Endothelial cell of umbilical vein (primary cell): ENCODE measurements around the gene AFAP1L2. TPM values are rescaled to one million over a fixed set of nuclear protein-coding genes. Genes with fewer than 3 reads are reported as not detected.

ENCODE experiments used
- BruUV-seq: library from RNA; stranded (reverse); fragments of 400-500 nt; replicated peaks from 2 replicates; lab custom pipeline; 2021; lab: Mats Ljungman, UMichigan
- CTCF ChIA-PET: fragments of 300-600, 350-600 bp; sonication (Branson Sonifier 250); formaldehyde crosslinking; loops from one replicate; lab custom pipeline; 2021; ENCODE audit warnings: antibody characterized with exemption, inconsistent platforms; lab: Charles Lee
- POLR2A ChIA-PET: fragments of 300-600, 350-600 bp; sonication (Branson Sonifier 250); formaldehyde crosslinking; loops from one replicate; lab custom pipeline; 2021; ENCODE audit warnings: antibody characterized with exemption, inconsistent platforms; lab: Charles Lee
- DNase-seq: peaks from one replicate; pipeline ENCODE4 v3.0.0-alpha.2; 2011; ENCODE audit warnings: low read depth, low spot score
- FAIRE-seq: peaks from 2 replicates; lab custom pipeline; 2011; peaks lifted over from hg19 to GRCh38; lab: Jason Lieb, UNC
- H2AFZ ChIP-seq: 2 replicates; pipeline ENCODE4 v1.6.0; 2012; ENCODE audit warnings: low read depth, low read length, control low read depth, inconsistent platforms
- H3K27ac ChIP-seq: 2 replicates; pipeline ENCODE4 v1.5.1; 2011; ENCODE audit warnings: low read depth, mild to moderate bottlenecking, control low read depth, low read length, moderate library complexity; ENCODE audit not compliant: insufficient read depth
- H3K27me3 ChIP-seq, 2 experiments: 2 replicates each; pipeline versions ENCODE4 v1.6.0 to v1.6.1; 2011; ENCODE audit warnings: low read length in 2 of 2, mixed read lengths in 1 of 2; ENCODE audit not compliant: control insufficient read depth in 2 of 2, insufficient read depth in 2 of 2
- H3K36me3 ChIP-seq, 2 experiments: 2 replicates in 1 of 2; 3 replicates in 1 of 2; pipeline ENCODE4 v1.5.1; 2011; ENCODE audit warnings: low read length in 2 of 2, mild to moderate bottlenecking in 1 of 2, moderate library complexity in 1 of 2; ENCODE audit not compliant: control insufficient read depth in 2 of 2, insufficient read depth in 2 of 2; ENCODE audit errors: extremely low read depth in 1 of 2
- H3K4me1 ChIP-seq: 3 replicates; pipeline ENCODE4 v1.5.1; 2011; ENCODE audit warnings: mild to moderate bottlenecking, low read length; ENCODE audit not compliant: control insufficient read depth, insufficient read depth; ENCODE audit errors: extremely low read depth
- H3K4me2 ChIP-seq: 2 replicates; pipeline ENCODE4 v1.6.1; 2011; ENCODE audit warnings: low read length, control low read depth, mixed read lengths; ENCODE audit not compliant: insufficient read depth
- H3K4me3 ChIP-seq, 3 experiments: fragments of 200-600 bp in 1 of 3; sonication (generic), shearing (Covaris generic) in 1 of 3; replicated peaks in 1 of 3; 2 replicates each; pipeline ENCODE4 v1.5.1; 2011 to 2016; ENCODE audit warnings: control low read depth in 3 of 3, low read length in 3 of 3, mild to moderate bottlenecking in 2 of 3, inconsistent platforms in 1 of 3, low read depth in 1 of 3, moderate library complexity in 1 of 3; ENCODE audit not compliant: insufficient read depth in 1 of 3
- H3K79me2 ChIP-seq: 2 replicates; pipeline ENCODE4 v1.6.0; 2012; ENCODE audit warnings: low read length, inconsistent platforms; ENCODE audit not compliant: control insufficient read depth, insufficient read depth
- H3K9ac ChIP-seq: replicated peaks from 2 replicates; pipeline ENCODE3; 2011; ENCODE audit warnings: low read length, control low read depth; ENCODE audit not compliant: insufficient read depth; ENCODE audit errors: extremely low read depth
- H3K9me1 ChIP-seq: replicated peaks from 3 replicates; pipeline ENCODE4 v1.6.0; 2011; ENCODE audit warnings: mild to moderate bottlenecking, low read length; ENCODE audit not compliant: control insufficient read depth, insufficient read depth; ENCODE audit errors: extremely low read depth
- H3K9me3 ChIP-seq: replicated peaks from 2 replicates; pipeline ENCODE4 v1.5.1; 2012; ENCODE audit warnings: low read length, inconsistent platforms; ENCODE audit not compliant: control insufficient read depth, insufficient read depth
- H4K20me1 ChIP-seq: replicated peaks from 2 replicates; pipeline ENCODE3; 2011; ENCODE audit warnings: mild to moderate bottlenecking, low read length; ENCODE audit not compliant: control insufficient read depth, insufficient read depth; ENCODE audit errors: extremely low read depth
- EZH2 ChIP-seq: IDR thresholded peaks from 2 replicates; pipeline ENCODE4 v1.6.1; 2012; ENCODE audit warnings: borderline replicate concordance, low read depth, mild to moderate bottlenecking, moderate library complexity, low read length, inconsistent platforms; ENCODE audit not compliant: severe bottlenecking
- FOS ChIP-seq: IDR thresholded peaks from 2 replicates; pipeline ENCODE4 v1.6.1; 2011; ENCODE audit warnings: mild to moderate bottlenecking, low read length, moderate library complexity, borderline replicate concordance; ENCODE audit not compliant: insufficient read depth
- GATA2 ChIP-seq: IDR thresholded peaks from 2 replicates; pipeline ENCODE4 v1.7.0; 2011; ENCODE audit warnings: low read depth, mild to moderate bottlenecking, moderate library complexity, mixed read lengths, low read length; ENCODE audit not compliant: insufficient read length, insufficient read depth
- JUN ChIP-seq: IDR thresholded peaks from 2 replicates; pipeline ENCODE4 v1.6.1; 2011; ENCODE audit warnings: borderline replicate concordance, low read depth; ENCODE audit not compliant: insufficient read length, insufficient read depth
- MYC ChIP-seq: IDR thresholded peaks from one replicate; pipeline ENCODE4 v1.6.1; 2011; ENCODE audit warnings: mild to moderate bottlenecking, low read depth, low read length
- POLR2A ChIP-seq: IDR thresholded peaks from 2 replicates; pipeline ENCODE4 v1.6.1; 2012; ENCODE audit warnings: low read depth, mild to moderate bottlenecking, control low read depth, low read length
- POLR2AphosphoS5 ChIP-seq: IDR thresholded peaks from 2 replicates; pipeline ENCODE4 v1.6.1; 2012; ENCODE audit warnings: low read depth, mild to moderate bottlenecking, control low read depth, low read length, moderate library complexity; ENCODE audit not compliant: insufficient read depth
- dilution Hi-C: fragments of 300-500 bp; cut with MboI; formaldehyde crosslinking; loops from one replicate; pipeline ENCODE4 v1.15.0; 2019; ENCODE audit warnings: low sequenced_read_pairs; ENCODE audit not compliant: extremely low pct_ligation_motif_present
- intact Hi-C: fragments of 100-400 bp; cut with micrococcal nuclease; formaldehyde crosslinking; loops from one replicate; pipeline ENCODE4 v1.10.0; 2022
- polyA plus RNA-seq, 4 experiments: library from polyadenylated mRNA; depleted of rRNA in 3 of 4; stranded (reverse) in 3 of 4; unstranded in 1 of 4; fragments of >200 nt; gene quantifications; 2 replicates each; pipeline versions ENCODE4 v1.2.1 to v1.2.3, GENCODE V29; 2011 to 2012; ENCODE audit warnings: missing spikeins in 1 of 4
- total RNA-seq: library from RNA; stranded (reverse); gene quantifications from 2 replicates; pipeline ENCODE4 v1.2.3, GENCODE V29; 2021
- TF ChIP-seq, protein P1 (sequence below): IDR thresholded peaks from 2 replicates; pipeline ENCODE4 v1.6.1; 2011; ENCODE audit not compliant: insufficient read depth, insufficient read length
- TF ChIP-seq, protein P2 (sequence below), 2 donors: IDR thresholded peaks; 1 replicate in 1 of 2; 2 replicates in 1 of 2; pipeline ENCODE4 v1.5.1; 2011; ENCODE audit warnings: low read length in 2 of 2, mild to moderate bottlenecking in 2 of 2, moderate library complexity in 2 of 2, control low read depth in 1 of 2, inconsistent platforms in 1 of 2, low read depth in 1 of 2; ENCODE audit not compliant: insufficient read depth in 1 of 2; ENCODE audit errors: extremely low read depth in 1 of 2

AFAP1L2 gene
- total and polyA plus RNA-seq, 2 donors (not counting 3 experiments of a cell fraction or from before 2014, with no cell fraction given), result 0.90 to 4.1 TPM

DNA sequence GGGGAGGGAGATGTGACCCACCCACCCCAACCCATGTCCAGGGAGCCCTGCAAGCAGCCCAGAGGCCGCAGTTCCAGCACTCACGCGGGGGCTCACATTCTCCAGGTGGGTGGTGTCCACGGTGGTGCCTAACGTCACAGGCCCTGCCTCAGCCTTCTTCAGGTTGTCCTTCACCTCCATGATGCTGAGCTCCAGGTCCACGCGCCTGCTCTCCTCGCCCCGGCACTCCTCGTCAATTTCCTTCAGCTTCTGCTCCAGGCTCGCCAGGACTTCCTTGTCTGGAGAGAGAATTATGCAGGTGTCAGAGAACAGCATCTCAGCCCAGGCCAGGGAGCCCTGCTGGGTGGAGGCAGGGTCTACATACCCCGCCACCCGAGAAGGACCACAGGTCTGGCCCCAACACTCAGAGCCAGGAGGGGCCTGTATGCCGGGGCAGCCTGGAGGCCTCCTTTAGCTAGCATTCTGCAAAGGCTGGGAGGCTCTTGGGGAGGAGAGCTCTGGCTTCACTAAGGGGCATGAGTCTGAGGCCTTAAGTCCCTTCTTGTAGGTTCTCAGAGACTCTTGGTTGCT, 107.1 kb downstream of the AFAP1L2 start:
- H3K36me3 ChIP-seq, result no peaks in the 10 kb centered on the region
- H3K27me3 ChIP-seq, result peaks cover 0 to 5% of the 10 kb centered on the region in 2 experiments
- H3K4me1 ChIP-seq, result no peaks in the 10 kb centered on the region
- no peak overlapping the region for H3K27ac ChIP-seq
- CTCF ChIA-PET, result no interaction called here
- no TSS peak for BruUV-seq
- no peaks in the 10 kb centered on the region for H3K9me1 ChIP-seq
- FAIRE-seq (no peak), DNase-seq (no peak)
- H4K20me1 ChIP-seq, result no peaks in the 10 kb centered on the region
- H2AFZ ChIP-seq, result no peak overlapping the region
- H3K9ac ChIP-seq, result no peak overlapping the region
- POLR2A ChIA-PET, result no interaction called here
- H3K9me3 ChIP-seq, result no peaks in the 10 kb centered on the region
- H3K79me2 ChIP-seq, result no peaks in the 10 kb centered on the region
- no peak overlapping the region for H3K4me2 ChIP-seq
- intact Hi-C loops, result no loop called here
- H3K4me3 ChIP-seq, result no peak overlapping the region
- TF ChIP-seq POLR2A, result no peak
- TF ChIP-seq FOS, result no peak
- TF ChIP-seq MYC, result no peak
- no peak for TF ChIP-seq JUN
- TF ChIP-seq EZH2, result no peak
- TF ChIP-seq POLR2AphosphoS5, result no peak
- TF ChIP-seq, protein P1, sequence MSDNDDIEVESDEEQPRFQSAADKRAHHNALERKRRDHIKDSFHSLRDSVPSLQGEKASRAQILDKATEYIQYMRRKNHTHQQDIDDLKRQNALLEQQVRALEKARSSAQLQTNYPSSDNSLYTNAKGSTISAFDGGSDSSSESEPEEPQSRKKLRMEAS, result no peak
- no peak for TF ChIP-seq GATA2
- TF ChIP-seq, protein P2, sequence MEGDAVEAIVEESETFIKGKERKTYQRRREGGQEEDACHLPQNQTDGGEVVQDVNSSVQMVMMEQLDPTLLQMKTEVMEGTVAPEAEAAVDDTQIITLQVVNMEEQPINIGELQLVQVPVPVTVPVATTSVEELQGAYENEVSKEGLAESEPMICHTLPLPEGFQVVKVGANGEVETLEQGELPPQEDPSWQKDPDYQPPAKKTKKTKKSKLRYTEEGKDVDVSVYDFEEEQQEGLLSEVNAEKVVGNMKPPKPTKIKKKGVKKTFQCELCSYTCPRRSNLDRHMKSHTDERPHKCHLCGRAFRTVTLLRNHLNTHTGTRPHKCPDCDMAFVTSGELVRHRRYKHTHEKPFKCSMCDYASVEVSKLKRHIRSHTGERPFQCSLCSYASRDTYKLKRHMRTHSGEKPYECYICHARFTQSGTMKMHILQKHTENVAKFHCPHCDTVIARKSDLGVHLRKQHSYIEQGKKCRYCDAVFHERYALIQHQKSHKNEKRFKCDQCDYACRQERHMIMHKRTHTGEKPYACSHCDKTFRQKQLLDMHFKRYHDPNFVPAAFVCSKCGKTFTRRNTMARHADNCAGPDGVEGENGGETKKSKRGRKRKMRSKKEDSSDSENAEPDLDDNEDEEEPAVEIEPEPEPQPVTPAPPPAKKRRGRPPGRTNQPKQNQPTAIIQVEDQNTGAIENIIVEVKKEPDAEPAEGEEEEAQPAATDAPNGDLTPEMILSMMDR (IDR thresholded peaks at IDR 0.05; ENCODE audit: extremely low read depth in 1 of 2, insufficient read depth in 1 of 2, low read depth in 1 of 2, low read length in 2 of 2), result no peak
- dilution Hi-C loops, result no loop called here
